Stimulated activated CD4-positive, alpha-beta T cell treated with anti-CD3 and anti-CD28 coated beads, Interleukin-4, amount 100 ng/mL, for 4 hours (primary cell): Measurements from ENCODE around the gene AOPEP.
"Not testable (repeated sequence)": the region's sequence is repeated elsewhere in the genome, so short reads cannot be mapped to it uniquely, and the experiment has no call there.

ENCODE experiments used
- DNase-seq, 2 experiments: peaks; one replicate each; pipeline ENCODE4 v3.0.0-alpha.2; 2020

AOPEP gene

DNA sequence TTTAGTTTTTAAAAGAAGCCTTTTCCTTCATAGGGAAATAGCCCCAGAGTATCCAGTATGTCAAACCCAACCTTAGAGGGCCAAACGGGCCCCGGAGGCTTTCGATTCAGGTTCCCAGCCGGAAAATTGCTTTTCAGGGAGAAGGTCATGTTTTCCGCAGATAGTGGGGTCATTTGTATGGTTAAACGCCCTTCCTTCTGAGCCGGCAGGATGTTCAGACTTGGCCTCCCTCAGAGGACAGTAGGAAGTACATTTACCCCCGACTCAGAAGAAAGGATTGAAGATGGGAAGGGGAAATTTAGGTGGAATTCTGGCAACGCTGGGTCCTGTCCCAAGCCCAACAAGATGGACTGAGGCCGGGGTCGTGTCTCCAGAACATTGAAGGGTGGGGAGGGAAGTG lies 195.2 kb downstream of the AOPEP start:
- DNase-seq = no peak

DNA sequence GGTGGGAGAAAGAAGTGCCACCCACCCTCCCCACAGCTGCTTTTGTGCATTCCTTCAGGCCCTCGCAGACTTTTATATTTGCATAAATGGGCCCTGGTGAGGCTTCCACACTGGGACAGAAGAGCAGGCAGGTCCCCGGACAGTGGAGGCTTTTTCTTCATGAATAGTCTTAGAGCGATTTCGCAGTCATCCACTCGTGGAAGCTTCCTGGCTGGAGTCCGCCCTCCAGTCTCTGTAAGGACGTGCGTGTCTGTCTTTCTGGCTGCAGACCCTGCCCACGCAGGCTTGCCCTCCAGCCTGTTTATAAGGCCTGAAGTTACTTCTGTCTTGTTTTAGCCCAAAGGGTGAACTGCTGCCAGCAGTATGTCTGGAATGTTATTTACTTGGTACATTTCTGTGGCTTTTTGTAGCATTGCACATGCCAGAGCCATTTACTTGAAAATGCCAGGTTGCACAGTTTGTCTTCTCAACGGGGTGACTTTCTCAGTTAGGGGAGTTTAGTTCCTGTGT lies 195.7 kb downstream of the AOPEP start:
- DNase-seq = no peak

DNA sequence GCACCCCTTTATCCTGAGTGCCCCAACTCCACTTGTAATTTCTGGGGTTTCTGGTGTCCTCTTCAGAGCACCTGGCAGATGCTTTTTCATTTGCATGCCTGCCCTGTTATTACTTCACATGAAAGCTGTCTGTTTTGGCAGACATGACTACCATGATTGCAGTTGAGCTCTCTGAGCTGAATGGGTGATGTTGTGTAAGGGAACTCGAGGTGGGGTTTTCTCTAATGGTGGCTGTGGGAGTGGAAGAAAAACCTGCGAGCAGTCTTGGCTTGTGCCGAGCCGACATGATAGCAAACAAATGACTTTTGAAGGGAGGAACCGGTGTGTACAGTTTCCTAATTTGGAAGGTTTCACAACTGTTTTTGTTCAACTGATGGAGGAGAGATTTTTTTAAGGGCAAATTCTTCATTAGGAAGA lies 196.2 kb downstream of the AOPEP start:
- no peak for DNase-seq

DNA sequence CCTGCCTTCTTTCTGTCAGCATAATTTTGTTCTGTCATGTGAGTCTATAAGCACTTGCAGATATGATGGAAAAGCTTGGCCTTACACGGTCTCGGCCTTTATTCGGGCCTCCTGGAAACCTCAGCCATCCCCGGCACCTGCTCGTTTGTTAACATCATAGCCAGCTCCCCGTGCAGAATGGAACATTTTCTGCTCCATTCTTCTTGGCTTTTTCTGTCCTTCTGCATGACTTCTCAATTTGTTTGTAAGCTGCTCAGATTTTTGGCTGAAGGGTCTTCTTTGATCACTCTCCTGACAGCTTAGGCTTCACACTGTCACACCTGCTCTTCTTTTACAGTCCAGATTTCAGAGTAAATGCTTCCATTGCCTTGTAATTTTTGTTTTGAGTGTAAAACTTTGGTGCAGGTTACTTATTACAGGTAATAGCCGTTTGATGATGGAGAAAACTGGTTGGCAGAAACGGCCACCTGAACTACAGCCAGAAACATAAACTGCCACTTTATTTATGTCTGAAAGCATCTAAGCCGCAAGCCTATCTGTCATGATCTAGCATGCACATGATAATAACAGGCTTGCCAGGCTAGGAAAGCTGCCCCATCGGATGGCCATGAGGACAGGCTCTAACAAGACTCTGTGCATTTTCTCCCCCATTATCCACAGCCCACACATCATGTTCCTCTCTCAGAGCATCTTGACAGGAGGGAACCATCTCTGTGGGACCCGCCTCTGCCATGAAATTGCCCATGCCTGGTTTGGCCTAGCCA lies 197.0 kb downstream of the AOPEP start:
- no peak for DNase-seq

DNA sequence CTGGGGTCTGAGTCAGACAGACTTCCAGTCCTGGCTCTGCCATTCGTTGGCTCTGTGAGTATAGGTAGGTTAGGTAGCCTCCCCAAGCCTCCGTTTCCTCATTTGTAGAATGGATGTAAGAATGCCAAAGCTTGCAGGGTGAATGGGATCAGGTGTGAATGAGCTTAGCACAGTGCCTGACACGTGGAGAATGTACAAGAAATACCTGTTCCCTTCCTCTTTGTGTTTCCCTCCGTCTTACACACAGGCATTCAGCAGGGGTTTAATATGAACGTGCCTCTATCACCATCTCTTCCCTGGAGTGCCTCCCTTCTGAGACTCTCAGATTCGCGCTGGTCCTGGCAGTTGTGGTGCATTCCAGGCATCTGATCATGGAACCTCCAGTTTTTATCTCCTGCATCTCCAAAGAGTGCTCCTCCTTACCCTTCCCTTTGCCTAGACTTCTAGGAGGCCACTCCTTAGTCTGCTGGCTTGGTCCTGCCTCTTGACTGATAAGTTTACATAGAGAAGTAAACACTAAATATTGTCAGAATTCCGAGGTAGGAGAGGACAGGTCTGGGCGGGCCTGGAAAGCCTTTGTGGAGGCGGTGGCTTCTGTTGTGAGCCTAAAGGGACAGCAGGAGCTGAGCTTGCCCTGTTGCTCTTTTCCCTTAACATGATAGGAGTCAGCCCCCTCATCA lies 199.4 kb downstream of the AOPEP start:
- no peak for DNase-seq

DNA sequence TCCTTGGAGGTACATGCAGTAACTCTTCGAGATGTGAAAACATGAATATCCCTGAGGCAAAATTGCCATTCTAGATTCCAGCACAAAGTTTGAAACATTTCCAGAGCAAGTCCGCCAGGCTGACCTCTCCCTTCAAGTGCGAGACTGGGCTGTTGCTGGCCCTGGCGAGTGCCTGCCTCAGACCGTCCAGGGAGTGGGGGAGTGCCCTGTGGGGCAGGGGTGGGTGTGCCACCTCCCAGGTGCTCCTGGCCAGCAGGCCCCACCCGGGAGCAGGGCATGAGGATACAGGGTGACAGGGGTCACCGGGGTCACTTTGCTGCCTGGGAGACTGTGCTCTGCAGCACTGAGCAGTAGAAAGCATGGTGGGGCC lies 199.9 kb downstream of the AOPEP start:
- DNase-seq = no peak

DNA sequence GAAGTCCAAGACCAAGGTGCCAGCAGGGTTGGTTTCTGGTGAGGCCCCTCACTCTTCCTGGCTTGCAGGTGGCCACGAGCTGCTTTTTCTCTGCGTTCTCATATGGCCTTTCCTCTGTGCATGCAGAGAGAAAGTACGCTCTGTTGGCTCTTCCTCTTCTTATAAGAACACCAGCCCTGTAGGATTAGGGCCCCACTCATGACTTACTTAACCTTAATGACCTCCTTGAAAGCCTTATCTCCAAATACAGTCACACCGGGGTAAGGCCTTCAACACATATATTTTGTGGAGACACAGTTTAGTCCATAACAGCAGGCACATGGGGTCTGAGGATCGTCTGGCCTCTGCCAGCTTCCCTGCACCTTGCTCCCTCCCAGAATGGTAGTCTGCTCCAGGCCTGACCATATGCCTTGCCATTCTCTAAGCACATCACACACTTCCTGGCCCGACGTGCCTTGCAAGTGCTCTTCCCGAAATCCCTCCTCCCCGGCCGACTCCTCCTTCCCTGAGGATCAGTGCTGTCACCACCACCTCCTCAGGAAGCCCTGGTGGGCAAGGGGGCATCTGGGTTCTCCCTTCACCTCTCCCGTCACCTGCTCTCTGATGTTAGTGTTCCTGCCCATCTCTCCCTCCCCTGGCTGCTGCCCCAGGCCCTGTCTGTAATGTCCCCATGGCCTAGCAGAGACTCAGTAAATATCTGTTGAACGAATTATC lies 200.7 kb downstream of the AOPEP start:
- no peak for DNase-seq

DNA sequence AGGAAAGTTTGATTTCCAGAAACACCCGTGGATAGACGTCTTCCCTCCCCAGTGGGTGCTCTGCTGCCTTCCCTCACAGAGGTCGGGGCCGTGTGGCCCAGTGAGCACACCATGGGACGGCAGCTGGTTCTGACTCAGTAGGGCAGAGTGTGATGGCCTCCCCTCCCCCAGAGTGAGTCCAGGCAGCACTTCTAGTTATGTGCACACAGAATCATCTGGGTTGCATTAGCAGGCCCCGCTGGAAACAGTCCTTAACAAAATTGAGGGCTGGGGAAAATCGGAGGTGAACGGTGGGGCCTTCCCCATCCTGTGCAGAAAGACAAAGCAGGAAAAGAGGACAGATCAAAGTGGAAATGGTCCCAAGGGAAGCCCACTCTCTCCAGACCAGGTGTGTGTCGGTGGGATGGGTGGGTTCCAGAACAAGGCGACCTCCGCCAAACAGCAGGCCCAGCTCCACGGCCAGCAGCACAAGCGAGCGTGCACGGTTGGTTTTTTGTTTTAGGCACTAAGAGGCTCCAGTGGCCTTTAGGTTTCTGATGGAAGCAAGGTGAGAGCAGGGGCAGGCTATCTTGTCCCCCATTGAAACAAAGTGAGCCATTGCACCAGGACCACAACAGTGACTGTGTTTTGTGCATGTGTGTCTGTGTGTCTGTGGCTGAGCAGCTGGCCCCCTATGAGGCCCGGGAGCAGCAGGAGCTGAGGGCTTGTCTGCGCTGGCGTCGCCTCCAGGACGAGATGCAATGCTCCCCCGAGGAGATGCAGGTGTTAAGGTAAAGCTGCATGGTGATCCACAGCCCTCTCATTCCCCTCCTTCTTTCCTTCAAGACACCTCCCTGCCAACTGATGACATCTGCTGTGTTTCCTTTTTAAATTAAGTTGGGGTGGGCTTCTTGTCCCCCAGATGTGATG lies 201.5 kb downstream of the AOPEP start:
- DNase-seq = no peak

DNA sequence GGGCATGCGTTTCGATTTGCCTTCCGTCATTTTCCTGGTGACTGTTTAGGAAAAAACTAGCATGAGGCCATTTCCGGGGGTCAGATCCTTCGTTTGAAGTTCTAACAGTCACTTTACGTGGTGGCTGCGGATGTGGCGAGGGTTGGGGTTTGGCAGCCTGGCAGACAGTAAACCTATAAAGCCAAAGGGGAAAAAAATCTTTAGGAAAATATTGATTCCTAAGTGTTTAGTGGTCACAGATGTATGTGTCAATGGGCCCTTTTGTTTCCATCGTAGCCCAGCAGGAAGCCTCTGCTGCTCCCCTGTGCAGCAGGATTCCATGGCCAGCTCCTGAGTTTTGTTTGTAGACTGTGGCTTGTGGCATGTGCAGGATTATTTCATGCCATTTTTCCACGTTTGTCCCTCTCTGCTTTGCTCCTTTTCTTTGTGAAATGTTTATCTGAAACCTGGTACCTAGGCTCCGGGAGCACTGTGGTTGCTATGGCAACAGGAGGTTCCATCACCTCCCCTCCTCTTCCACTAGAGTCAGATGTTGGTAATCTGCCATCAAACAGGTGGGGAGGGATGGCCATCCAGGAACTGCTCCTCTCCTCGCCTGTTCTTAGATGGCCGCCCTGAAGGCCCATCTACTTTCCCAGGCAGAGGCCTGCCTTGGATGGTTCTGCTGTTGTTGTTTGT lies 202.3 kb downstream of the AOPEP start:
- no peak for DNase-seq

DNA sequence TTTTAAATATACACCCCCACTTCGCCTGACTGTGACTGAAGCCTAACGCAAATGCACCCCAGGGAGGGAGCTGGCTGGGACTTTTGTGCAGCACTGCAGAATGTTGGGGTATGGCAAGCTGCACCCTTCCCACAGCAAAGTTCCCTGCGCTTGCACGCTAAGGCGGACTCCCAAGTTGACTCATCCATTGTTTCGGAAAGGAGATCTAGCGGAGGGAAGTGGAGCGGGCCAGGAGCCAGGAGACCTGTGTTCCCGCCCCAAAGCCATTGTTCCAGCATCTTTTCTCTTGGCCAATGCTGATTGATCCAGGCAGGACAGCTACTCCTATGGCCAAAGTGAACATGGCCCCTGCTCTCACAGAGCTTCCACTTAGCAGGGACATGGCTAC lies 202.9 kb downstream of the AOPEP start:
- no peak for DNase-seq

DNA sequence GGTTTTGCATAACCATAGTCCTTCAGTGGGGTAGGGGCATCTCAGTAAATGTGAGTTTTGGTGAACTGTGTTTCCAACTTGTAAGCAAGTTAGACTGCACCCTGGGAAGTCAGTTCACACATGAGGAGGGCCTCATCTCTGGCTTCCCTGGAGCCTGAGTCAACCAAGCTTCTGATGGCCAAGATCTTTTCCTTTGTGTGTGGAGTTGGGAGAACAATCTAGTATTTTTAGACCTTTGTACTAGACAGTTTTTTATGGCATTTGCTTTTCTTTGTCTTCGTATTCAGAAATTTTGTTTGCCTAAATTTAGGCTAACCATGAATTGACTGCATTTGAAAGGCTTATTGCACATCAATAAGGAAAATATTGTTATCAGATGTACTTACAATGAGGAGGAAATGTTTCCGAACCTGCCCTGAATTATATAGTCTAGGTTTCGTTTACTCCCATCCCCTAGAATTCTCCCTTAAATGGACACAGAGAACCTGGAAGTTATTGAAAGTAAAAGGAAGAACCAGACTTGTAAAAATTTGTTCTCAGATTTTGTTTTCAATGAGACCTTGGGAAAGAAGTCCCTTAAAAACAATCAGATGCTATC lies 204.6 kb downstream of the AOPEP start:
- no peak for DNase-seq

DNA sequence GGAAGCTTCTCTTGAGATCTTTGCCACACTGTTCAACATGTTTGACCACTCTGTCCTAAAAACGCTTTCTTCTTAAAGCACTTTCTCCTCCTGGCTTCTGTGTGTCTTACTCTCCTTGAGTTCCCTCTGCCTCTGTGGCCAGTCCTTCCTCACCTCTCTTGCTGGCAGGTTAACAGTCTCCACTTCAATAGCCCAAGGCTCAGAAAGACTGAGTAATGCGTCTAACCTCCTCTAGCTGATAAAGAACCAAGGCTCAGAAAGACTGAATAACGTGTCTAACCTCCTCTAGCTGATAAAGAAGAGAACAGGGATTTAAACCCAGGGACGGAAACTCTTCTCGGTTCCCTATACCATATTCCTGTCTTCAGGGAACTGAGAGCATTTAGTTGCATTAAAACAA lies 205.2 kb downstream of the AOPEP start:
- no peak for DNase-seq

DNA sequence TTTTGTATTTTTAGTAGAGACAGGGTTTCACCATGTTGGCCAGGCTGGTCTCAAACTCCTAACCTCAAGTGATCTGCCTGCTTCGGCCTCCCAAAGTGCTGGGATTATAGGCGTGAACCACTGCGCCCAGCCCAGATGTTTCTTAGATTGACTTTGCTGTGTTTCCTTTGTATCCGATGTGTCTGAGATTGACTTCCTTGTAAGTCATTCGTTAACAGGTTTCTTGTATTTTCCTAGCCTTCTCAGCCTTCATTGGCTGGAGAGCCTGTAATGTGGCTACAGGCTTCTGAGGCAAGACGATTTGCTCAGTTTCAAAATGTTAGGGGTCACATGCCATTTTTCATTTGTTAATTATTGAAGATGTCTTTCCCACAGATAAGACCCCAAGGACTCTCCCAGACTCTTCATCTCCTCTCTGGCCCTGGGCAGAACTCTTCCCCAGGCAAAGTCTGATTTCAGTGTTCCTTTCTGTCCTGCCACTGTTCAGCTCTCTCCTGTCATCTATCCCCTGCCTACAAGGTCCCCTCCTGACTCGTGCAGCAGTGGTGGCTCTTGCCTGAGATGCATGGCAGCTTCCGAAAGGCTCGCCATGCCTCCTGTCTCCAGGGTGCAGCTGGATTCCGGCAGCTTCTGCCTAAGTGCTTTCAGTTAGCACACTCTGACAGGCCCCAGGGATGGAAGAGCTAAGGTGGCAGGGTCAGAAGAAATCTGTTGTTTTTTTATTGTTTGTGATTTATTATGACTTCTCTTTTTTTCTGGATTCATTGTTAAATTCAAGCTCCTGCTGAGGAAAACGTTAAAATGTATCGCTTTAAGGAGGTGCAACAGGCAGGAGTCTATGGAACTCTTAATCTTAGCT lies 206.4 kb downstream of the AOPEP start:
- no peak for DNase-seq

DNA sequence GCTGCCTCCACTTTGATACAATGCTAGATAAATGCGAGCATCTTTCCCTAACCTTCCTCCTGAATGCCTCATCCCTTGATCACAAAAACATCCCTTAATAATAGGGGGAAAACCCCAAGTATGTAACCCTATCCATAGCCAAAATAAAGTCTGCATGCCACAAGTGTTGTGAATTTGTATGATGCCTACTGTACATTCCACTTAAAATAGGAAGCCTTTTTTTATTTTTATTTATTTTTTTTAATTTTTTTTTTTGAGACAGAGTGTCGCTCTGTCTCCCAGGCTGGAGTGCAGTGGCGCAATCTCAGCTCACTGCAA lies 207.0 kb downstream of the AOPEP start:
- DNase-seq = no peak

DNA sequence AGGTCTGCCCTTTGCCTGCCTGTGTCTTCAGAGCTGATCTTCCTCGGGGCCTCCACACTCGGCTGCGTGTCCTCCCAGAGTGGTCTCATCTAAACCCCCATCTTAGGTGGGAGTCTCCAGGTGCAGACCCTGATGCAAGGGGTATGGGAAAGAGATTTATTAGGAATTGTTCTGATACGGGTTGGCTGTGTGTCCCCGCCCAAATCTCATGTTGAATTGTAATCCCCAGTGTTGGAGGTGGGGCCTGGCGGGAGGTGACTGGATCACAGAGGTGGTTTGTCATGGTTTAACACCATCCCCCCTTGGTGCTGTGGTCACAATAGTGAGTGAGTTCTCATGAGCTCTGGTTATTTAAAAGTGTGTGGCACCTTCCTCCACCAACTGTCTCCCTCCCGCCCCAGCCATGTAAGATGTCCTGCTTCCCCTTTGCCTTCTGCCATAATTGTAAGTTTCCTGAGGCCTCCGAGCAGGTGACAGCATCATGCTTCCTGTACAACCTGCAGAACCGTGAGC lies 208.4 kb downstream of the AOPEP start:
- DNase-seq = no peak

DNA sequence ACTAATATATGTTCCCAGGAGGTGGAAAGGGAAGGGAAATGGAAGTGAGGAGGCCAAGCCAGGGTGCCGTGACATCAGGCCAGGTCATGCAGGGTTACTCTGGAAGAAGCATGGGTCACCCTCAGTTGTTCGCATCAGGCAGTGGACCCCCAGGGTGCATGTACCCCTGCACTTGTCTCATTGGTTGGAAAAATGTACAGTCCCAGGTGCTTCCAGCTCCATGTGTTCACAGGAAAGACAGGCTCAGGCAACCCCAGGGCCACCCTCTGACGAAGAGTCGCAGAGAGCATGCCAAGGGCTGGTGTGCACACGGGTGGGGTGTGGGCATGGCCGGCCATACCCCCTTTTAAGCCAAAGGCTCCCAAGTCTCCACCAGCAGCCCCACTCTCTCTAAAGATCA lies 208.9 kb downstream of the AOPEP start:
- DNase-seq = no peak

DNA sequence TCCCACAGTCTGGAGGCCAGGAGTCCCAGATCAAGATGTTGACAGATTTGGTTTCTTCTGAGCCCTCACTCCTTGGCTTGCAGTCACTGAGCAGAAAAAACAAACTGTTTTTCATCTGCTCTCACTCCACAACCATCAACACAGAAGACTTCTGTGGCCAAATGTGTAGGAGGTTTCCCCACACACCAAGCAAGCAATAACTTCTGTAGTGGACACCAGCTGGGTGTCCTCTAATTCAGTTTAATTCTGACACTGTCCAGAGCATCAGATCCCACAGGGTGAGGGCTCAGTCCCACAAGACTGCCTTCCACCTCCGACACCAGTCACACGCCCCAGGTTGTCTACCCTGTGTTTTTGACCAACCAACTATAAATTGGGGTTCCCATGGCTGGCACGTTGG lies 209.9 kb downstream of the AOPEP start:
- no peak for DNase-seq

DNA sequence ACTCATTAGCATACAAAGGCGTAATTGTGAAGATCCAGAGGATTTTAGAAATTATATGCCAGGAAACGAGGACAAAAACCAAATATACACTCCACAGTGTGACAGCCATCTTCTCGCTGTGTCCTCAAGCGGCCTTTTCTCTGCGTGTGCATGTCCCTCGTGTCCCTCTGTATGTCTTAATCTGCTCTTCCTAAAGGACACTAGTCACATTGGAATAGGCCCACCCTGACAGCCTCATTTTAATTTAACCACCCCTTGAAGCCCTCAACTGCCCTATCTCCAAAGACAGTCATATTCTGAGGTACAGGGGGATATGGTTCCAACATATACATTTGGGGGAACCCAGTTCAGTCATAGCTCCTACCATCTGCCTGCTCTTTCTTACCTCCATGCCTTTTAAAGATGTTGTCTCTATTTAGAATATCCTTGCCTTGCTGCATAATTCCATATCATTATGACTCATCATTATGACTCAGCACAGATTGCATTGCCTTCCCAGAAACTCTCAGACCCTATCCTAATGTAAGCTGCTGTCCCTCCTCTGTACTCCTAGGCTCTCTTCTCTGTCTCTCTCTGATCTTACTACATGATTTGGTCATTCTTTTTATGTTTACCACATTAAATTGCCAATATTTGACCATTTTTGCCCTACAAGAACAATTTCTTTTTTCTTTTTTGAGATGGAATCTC lies 210.9 kb downstream of the AOPEP start:
- DNase-seq = no peak

DNA sequence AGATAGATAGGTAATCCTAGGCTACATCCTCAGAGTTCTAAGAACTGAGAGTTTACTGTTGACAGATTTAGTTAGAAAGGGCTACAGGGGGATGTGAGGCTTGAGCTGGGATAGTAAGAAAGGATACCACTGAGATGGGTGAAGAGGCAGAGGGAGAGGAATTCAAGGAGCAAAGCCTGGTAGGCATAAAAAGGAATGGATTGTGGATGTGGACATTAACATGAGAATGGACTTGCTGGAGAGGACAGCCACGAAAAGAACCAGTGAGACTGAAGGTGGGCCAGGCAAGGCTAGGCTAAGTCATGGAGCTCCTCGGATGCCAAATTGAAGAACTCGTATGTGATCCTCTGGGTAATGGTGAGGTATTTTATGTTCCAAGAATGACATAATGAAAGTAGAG lies 211.9 kb downstream of the AOPEP start:
- DNase-seq = no peak

DNA sequence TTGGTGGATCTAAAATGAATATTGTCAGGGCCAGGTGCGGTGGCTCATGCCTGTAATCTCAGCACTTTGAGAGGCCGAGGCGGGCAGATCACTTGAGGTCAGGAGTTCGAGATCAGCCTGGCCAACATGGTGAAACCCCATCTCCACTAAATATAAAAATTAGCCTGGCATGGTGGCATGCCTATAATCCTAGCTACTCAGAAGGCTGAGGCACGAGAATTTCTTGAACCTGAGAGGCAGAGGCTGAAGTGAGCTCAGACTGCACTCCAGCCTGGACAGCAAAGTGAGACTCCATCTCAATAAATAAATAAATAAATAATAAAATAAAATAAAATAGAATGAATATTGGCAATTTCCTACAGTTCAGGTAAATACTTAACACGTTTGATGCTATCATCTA lies 213.8 kb downstream of the AOPEP start:
- DNase-seq = not testable (repeated sequence)
